ENCODE results near the gene MAML3.

DNA sequence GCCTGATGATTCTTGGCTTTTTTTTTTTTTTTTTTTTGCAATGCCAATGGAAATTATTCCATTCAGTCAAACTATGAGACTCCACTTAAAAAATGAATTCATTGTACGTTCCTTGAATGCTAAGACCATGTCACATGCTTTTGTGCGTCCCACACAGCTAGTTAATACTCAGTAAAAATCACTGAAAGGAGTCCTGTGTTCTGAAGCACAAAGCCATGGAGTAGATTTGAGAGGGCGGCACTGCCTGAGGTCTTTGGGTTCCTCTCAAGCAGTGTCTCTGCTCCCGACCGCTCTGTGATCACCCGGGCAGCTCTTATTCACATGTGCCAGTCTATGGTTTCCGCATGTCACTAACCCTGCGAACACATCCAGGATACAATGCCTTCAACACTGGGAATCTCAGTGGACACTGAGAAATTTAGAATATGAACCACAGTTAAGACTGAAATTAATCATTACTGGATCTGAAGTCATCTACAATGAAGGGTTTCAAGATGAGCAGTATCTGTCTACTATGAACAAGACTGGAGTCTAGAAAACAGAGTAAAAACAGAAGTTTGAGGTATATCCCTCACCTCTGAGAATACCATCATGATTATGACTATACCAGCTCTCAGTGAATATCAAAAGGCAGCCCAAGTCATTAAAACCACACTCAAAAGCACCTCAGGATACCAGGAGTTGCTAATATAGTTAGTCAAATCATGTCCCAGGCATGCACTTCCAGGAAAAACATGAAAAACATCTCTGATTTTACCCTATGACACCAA is 295.4 kb downstream of the MAML3 start:
- TF ChIP-seq, protein P1, sequence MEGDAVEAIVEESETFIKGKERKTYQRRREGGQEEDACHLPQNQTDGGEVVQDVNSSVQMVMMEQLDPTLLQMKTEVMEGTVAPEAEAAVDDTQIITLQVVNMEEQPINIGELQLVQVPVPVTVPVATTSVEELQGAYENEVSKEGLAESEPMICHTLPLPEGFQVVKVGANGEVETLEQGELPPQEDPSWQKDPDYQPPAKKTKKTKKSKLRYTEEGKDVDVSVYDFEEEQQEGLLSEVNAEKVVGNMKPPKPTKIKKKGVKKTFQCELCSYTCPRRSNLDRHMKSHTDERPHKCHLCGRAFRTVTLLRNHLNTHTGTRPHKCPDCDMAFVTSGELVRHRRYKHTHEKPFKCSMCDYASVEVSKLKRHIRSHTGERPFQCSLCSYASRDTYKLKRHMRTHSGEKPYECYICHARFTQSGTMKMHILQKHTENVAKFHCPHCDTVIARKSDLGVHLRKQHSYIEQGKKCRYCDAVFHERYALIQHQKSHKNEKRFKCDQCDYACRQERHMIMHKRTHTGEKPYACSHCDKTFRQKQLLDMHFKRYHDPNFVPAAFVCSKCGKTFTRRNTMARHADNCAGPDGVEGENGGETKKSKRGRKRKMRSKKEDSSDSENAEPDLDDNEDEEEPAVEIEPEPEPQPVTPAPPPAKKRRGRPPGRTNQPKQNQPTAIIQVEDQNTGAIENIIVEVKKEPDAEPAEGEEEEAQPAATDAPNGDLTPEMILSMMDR (IDR thresholded peaks at IDR 0.05): no peak
- no peak for TF ChIP-seq POLR2A (IDR thresholded peaks at IDR 0.05)

Measured in lower leg skin (tissue), 3 donors.